Gastrocnemius medialis (tissue), 4 donors: ENCODE results near the gene CHSY1. TPM values are rescaled to one million over a fixed set of nuclear protein-coding genes. Genes with fewer than 3 reads are reported as not detected.

Experiments
- ATAC-seq, 2 donors: fragments of 150-250 bp; one replicate each; pipeline ENCODE4 v1.9.1; 2016
- DNase-seq, 2 donors: peaks; one replicate each; pipeline ENCODE4 v3.0.0-alpha.2; 2019
- H3K27ac ChIP-seq, 4 donors: fragments of 200-600 bp; sonication (generic); 1 replicate in 1 of 4; 2 replicates in 3 of 4; pipeline ENCODE4 v1.5.1; 2016 to 2018; ENCODE audit warnings: mild to moderate bottlenecking in 2 of 4, moderate library complexity in 1 of 4
- H3K27me3 ChIP-seq, 3 donors: fragments of 200-600 bp; sonication (generic) in 2 of 3; 1 replicate in 1 of 3; 2 replicates in 2 of 3; pipeline versions ENCODE4 v1.5.1 to v1.6.0; 2016 to 2019; ENCODE audit warnings: mild to moderate bottlenecking in 1 of 3, moderate library complexity in 1 of 3
- H3K36me3 ChIP-seq, 2 donors: fragments of 200-600 bp; sonication (generic) in 1 of 2; one replicate each; pipeline ENCODE4 v1.5.1; 2017 to 2018
- H3K4me1 ChIP-seq, 2 donors: fragments of 200-600 bp; sonication (generic) in 1 of 2; one replicate each; pipeline ENCODE4 v1.5.1; 2016 to 2017; ENCODE audit warnings: mild to moderate bottlenecking in 2 of 2
- H3K4me3 ChIP-seq, 4 donors: fragments of 200-600 bp; sonication (generic) in 3 of 4; 1 replicate in 1 of 4; 2 replicates in 3 of 4; pipeline ENCODE4 v1.5.1; 2016 to 2019; ENCODE audit warnings: mild to moderate bottlenecking in 2 of 4
- H3K9me3 ChIP-seq, 3 donors: fragments of 200-600 bp; sonication (generic) in 2 of 3; 1 replicate in 1 of 3; 2 replicates in 2 of 3; pipeline ENCODE4 v1.5.1; 2016 to 2019
- CTCF ChIP-seq, 5 experiments: fragments of 450-650 bp in 3 of 5; fragments of 200-600 bp in 2 of 5; sonication (generic) in 2 of 5; IDR thresholded peaks in 4 of 5; conservative IDR thresholded peaks in 1 of 5; 1 replicate in 4 of 5; 2 replicates in 1 of 5; pipeline ENCODE4 v1.5.1; 2016 to 2019; ENCODE audit warnings: antibody characterized with exemption in 5 of 5, mild to moderate bottlenecking in 3 of 5, moderate library complexity in 3 of 5
- POLR2A ChIP-seq, 2 donors: fragments of 450-650 bp; IDR thresholded peaks; one replicate each; pipeline ENCODE4 v1.6.1; 2017; ENCODE audit warnings: antibody characterized with exemption in 2 of 2, mild to moderate bottlenecking in 2 of 2, moderate library complexity in 2 of 2
- in situ Hi-C, 4 donors: fragments of 200-750 bp; cut with MboI; loops; one replicate each; pipeline versions ENCODE4 v1.15.0 to v1.8.0; 2017; ENCODE audit warnings: low sequenced_read_pairs in 4 of 4
- intact Hi-C: fragments of 100-400 bp; cut with DNase I; formaldehyde crosslinking; loops from one replicate; pipeline ENCODE4 v1.15.1; 2023; ENCODE audit warnings: low total_unique reads
- total RNA-seq, 4 donors: library from RNA; depleted of rRNA; stranded (reverse); fragments of >200 nt; gene quantifications; one replicate each; pipeline versions ENCODE4 v1.1.0 to v1.2.3, GENCODE V29; 2016

CHSY1 gene
- total RNA-seq, 4 donors from 2014 or later = 4.6 to 8.3 (median 7.1) TPM

DNA sequence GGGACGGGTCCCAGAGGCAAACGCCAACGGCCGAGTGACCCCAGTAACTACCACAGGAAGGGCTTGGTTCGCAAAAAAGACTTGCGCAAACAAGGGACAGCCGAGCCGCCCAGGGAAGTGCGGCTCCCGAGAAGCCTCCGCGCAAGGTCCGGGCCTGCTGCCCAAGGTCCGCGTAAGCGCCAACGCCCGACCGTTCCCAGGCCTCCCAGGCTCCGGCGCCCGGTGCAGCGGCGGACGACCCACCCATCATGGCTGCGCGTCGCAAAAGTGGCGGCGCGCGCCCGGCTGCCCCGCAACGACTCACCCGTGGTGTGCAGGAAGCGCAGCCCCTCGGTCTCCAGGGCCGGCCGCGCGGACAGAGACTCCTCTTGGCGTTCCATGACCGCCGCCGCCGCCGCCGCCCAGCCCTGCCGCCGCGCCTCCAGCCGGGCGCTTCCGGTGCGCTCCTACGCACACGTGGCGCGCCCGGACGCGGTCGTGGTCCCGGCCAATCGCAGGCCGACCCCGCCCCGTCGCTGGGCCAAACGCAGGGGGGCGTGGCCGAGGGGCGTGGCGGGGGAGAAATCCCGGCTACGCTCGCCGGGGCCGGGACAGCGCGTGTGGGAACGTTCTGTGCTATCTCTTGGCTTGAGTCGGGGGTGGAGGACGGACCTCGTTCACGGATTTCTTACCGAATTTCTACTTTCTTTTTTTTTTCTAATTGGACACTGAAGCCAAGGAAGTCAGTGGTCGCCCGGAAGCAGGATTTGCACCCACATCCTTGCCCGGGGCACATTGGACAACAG is 25.4 kb upstream of the CHSY1 start, which contains the start of gene SELENOS:
Gene SELENOS, minus strand, starts transcription at position 448 of the 785 bp plus-strand sequence. Its CDS starts 68 bp downstream, at position 380.
- intact Hi-C loops (loop anchor here (1.0 to 5.0 kb wide), 4 partner anchors 18 to 675 kb away; partner anchors contain the start of genes ASB7, LINS1, SNRPA1 and TM2D3), in situ Hi-C loops (no loop called here)
- ATAC-seq (peak; percentile 83 to 85), DNase-seq (peak; percentile 88 to 89)
- Histone ChIP-seq H3K36me3 (peaks cover 4 to 69% of the 10 kb centered on the region in 2 donors), H3K27ac (peak within 1 kb of the TSS; percentile 90 to 98 (median 94)), H3K27me3 (no peaks in the 10 kb centered on the region), H3K4me3 (peak within 1 kb of the TSS; percentile 77 to 88 (median 83)), H3K9me3 (no peaks in the 10 kb centered on the region), H3K4me1 (peaks cover 33 to 48% of the 10 kb centered on the region in 2 donors)
- TF ChIP-seq POLR2A (IDR thresholded peaks at IDR 0.05) (peak; percentile 99 to 100), CTCF (IDR thresholded peaks at IDR 0.05 in 4 of 5, conservative IDR thresholded peaks at IDR 0.05 in 1 of 5) (peak in 1 of 5 experiments; percentile 11)

DNA sequence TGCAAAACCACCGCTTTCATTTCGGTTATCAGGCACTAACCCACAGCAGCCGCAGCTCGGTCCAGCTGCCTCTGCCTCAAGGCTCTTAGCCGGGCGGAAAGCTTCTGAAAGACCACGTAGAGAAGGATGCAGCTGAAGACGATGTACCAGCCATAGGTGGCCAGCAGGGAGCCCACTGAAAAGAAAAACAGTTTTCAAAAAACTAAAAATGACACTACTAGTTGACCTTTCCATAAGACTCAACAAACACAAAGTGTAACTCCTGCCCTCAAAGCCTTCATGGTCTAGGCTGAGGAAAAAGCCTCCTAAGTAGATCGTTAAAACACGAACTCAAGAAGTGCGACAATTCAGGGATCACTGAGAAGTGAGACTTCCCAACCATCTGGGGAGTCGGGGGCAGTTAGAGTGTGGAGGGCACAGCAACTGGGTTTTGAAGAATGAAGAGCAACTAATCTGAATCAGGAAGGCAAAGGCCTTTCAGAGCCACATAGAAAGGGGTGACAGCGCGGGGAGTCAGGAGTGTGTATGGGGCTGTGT is 24.7 kb upstream of the CHSY1 start:
- H3K27me3 ChIP-seq = no peaks in the 10 kb centered on the region
- no peak for ATAC-seq
- H3K27ac ChIP-seq = peak overlapping the region; percentile 90 to 98 (median 94)
- peaks cover 4 to 69% of the 10 kb centered on the region in 2 donors for H3K36me3 ChIP-seq
- in situ Hi-C loops = no loop called here
- TF ChIP-seq CTCF (IDR thresholded peaks at IDR 0.05 in 4 of 5, conservative IDR thresholded peaks at IDR 0.05 in 1 of 5) (peak in 2 of 5 experiments; percentile 16 to 20), POLR2A (IDR thresholded peaks at IDR 0.05) (no peak)
- peaks cover 33 to 53% of the 10 kb centered on the region in 2 donors for H3K4me1 ChIP-seq
- DNase-seq = no peak
- H3K4me3 ChIP-seq = peak overlapping the region; percentile 77 to 88 (median 83)
- intact Hi-C loops = loop anchor here (1.0 to 5.0 kb wide), 4 partner anchors 19 to 674 kb away; partner anchors contain the start of genes ASB7, LINS1, SNRPA1 and TM2D3
- H3K9me3 ChIP-seq = no peaks in the 10 kb centered on the region

DNA sequence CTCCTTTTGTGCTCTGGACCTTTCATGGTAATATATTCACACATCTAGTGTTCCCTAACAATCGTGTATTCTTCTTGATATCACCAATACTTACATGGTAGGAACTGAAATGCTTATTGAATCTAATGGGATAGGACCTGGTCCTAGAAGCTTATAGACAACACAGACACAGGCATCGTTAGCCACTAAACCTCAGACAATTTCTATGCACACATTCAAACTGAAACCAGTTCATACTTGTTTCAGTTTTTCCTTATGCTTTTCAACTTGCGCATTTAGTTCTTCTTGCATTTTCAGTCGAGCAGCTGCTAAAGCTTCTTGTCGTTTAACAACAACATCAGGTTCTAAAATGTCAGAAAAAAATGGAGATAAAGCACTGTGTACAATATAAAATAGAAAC is 23.2 kb upstream of the CHSY1 start:
- DNase-seq (no peak), ATAC-seq (no peak)
- intact Hi-C loops = loop anchor here (5.0 kb wide), 1 partner anchor 177 kb away; no protein-coding TSS in a partner anchor
- Histone ChIP-seq H3K4me1 (peaks cover 33 to 53% of the 10 kb centered on the region in 2 donors), H3K4me3 (no peak overlapping the region), H3K27ac (peak overlapping the region in 3 of 4 donors; percentile 18 to 98 (median 97)), H3K27me3 (no peaks in the 10 kb centered on the region), H3K36me3 (peaks cover 2 to 66% of the 10 kb centered on the region in 2 donors), H3K9me3 (no peaks in the 10 kb centered on the region)
- in situ Hi-C loops = no loop called here
- TF ChIP-seq POLR2A (IDR thresholded peaks at IDR 0.05) (no peak), CTCF (IDR thresholded peaks at IDR 0.05 in 4 of 5, conservative IDR thresholded peaks at IDR 0.05 in 1 of 5) (no peak)

DNA sequence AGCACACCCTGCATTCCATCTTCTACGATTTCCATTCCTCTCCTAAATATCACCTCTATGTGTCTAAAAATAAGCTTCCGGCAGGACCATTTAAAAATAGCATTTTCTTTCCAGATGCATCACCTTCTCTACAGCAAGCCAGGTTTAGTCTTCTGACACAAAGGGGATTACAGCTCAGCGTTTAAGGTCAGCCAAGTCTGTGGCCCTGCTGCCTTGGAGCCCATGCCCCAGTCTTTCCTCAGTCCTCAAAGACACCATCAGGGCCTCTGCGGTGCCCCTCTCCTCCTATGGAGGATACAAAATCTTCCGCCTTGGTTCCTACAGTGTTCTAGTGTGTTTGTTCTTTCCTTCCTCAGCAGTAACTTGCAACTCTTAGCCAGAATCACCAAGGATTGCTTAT is 21.7 kb upstream of the CHSY1 start:
- peak overlapping the region; percentile 53 to 97 (median 73) for H3K27ac ChIP-seq
- in situ Hi-C loops (loop anchor here in 3 of 4 donors (25.0 kb wide), 3 partner anchors 361 to 661 kb away; partner anchors contain the start of genes ASB7 (in 2 of the 3), LINS1 (in 2 of the 3) and LRRK1 (in 2 of the 3)), intact Hi-C loops (no loop called here)
- ATAC-seq (peak; percentile 38 to 43), DNase-seq (peak in 1 of 2 donors; percentile 52)
- no peaks in the 10 kb centered on the region for H3K9me3 ChIP-seq
- TF ChIP-seq CTCF (IDR thresholded peaks at IDR 0.05 in 4 of 5, conservative IDR thresholded peaks at IDR 0.05 in 1 of 5) (no peak), POLR2A (IDR thresholded peaks at IDR 0.05) (no peak)
- H3K4me3 ChIP-seq = no peak overlapping the region
- peaks cover 2 to 65% of the 10 kb centered on the region in 2 donors for H3K36me3 ChIP-seq
- H3K27me3 ChIP-seq = no peaks in the 10 kb centered on the region
- peaks cover 33 to 53% of the 10 kb centered on the region in 2 donors for H3K4me1 ChIP-seq
